ENCODE results near the gene ASGR1. TPM values are rescaled to one million over a fixed set of nuclear protein-coding genes. Genes with fewer than 3 reads are reported as not detected.

Gene ASGR1
- total RNA-seq, 1 experiment from 2014 or later = 1.3 TPM

DNA sequence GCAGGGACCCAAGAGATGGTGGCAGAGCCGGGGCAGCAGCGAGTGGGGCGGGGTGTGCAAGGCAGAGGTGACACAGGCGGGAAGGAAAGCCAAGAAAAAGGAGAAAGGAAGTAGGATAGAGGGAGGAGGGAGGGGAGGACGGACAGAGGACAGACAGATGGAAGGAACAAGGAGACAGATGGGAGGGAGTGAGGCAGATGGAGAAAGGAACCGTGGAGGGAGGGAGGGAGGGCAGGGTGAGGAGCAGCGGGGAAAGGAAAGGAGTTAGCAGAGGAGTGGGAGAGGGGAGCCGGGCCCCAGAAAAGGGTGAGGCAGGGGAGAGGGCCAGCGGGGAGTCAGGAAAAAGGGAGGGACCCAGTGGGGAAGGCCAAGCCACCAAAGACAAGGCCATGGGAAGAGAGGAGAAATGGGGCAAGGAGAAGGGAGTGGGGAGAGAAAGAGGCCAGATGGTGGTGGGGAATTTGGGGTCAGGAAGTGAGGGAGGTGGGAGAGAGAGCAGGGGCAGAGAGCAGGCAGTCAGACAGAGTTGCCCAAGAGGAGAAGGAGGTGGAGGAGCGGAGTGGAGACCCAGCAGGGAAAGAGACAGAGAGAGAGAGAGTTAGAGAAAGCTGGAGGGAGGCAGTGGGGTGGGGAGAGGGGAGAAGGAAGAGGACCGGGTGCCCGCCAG lies 13.2 kb upstream of the ASGR1 start:
- intact Hi-C loops (cut with micrococcal nuclease; ENCODE audit: unreplicated experiment) = no loop called here
- CTCF ChIA-PET = no interaction called here

GRCh38 chr17:7191571-7192270 lies 12.6 kb upstream of the ASGR1 start:
- TF ChIP-seq SIN3A (IDR thresholded peaks at IDR 0.05; ENCODE audit: borderline replicate concordance, insufficient read depth, low read depth, low read length) = no peak
- TF ChIP-seq POLR2AphosphoS5 (IDR thresholded peaks at IDR 0.05; ENCODE audit: low read depth, low read length) = no peak
- no peak for TF ChIP-seq TCF7L2 (IDR thresholded peaks at IDR 0.05; ENCODE audit: low read depth, low read length)
- TF ChIP-seq REST (IDR thresholded peaks at IDR 0.05; ENCODE audit: insufficient read depth in 1 of 2, low read depth in 2 of 2, low read length in 1 of 2) = peak; percentile 70; a peak in 3 of 4 replicates
- TF ChIP-seq, protein P1, sequence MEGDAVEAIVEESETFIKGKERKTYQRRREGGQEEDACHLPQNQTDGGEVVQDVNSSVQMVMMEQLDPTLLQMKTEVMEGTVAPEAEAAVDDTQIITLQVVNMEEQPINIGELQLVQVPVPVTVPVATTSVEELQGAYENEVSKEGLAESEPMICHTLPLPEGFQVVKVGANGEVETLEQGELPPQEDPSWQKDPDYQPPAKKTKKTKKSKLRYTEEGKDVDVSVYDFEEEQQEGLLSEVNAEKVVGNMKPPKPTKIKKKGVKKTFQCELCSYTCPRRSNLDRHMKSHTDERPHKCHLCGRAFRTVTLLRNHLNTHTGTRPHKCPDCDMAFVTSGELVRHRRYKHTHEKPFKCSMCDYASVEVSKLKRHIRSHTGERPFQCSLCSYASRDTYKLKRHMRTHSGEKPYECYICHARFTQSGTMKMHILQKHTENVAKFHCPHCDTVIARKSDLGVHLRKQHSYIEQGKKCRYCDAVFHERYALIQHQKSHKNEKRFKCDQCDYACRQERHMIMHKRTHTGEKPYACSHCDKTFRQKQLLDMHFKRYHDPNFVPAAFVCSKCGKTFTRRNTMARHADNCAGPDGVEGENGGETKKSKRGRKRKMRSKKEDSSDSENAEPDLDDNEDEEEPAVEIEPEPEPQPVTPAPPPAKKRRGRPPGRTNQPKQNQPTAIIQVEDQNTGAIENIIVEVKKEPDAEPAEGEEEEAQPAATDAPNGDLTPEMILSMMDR (IDR thresholded peaks at IDR 0.05) = no peak
- ChIA-PET CTCF (no interaction called here), POLR2A (no interaction called here)
- Histone ChIP-seq H3K27ac (ENCODE audit: low read length) (no peak overlapping the region), H3K4me1 (ENCODE audit: control insufficient read depth, insufficient read depth, low read length) (no peaks in the 10 kb centered on the region), H3K4me3 (ENCODE audit: low read depth in 2 of 2, low read length in 2 of 2) (no peak overlapping the region), H3K9me3 (ENCODE audit: control insufficient read depth, insufficient read depth, low read depth, low read length) (no peaks in the 10 kb centered on the region), H3K36me3 (ENCODE audit: control insufficient read depth, insufficient read depth, low read length) (no peaks in the 10 kb centered on the region), H3K27me3 (ENCODE audit: control insufficient read depth, insufficient read depth, low read length) (no peaks in the 10 kb centered on the region)
- in situ Hi-C loops (cut with HindIII; ENCODE audit: low pct_unique_long_range_greater_than_20kb, low sequenced_read_pairs) (no loop called here), intact Hi-C loops (cut with micrococcal nuclease; ENCODE audit: unreplicated experiment) (no loop called here)
- ATAC-seq (peak; percentile 86), DNase-seq (ENCODE audit: low read depth, low spot score) (no peak)
- no TSS peak for BruUV-seq (replicated peaks)

More for the DNA sequence above, 13.2 kb upstream of the ASGR1 start:
- in situ Hi-C loops (cut with HindIII; ENCODE audit: low pct_unique_long_range_greater_than_20kb, low sequenced_read_pairs) = no loop called here
- H3K27me3 ChIP-seq (ENCODE audit: control insufficient read depth, insufficient read depth, low read length) = no peaks in the 10 kb centered on the region
- no peaks in the 10 kb centered on the region for H3K36me3 ChIP-seq (ENCODE audit: control insufficient read depth, insufficient read depth, low read length)
- no peaks in the 10 kb centered on the region for H3K4me1 ChIP-seq (ENCODE audit: control insufficient read depth, insufficient read depth, low read length)
- H3K4me3 ChIP-seq (ENCODE audit: low read depth in 2 of 2, low read length in 2 of 2) = no peak overlapping the region
- no peak for DNase-seq (ENCODE audit: low read depth, low spot score)
- H3K9me3 ChIP-seq (ENCODE audit: control insufficient read depth, insufficient read depth, low read depth, low read length) = no peaks in the 10 kb centered on the region
- no peak overlapping the region for H3K27ac ChIP-seq (ENCODE audit: low read length)
- no peak for ATAC-seq
- TF ChIP-seq TCF7L2 (IDR thresholded peaks at IDR 0.05; ENCODE audit: low read depth, low read length) = no peak
- TF ChIP-seq, protein P1 (IDR thresholded peaks at IDR 0.05) = no peak
- no peak for TF ChIP-seq SIN3A (IDR thresholded peaks at IDR 0.05; ENCODE audit: borderline replicate concordance, insufficient read depth, low read depth, low read length)
- no peak for TF ChIP-seq REST (IDR thresholded peaks at IDR 0.05; ENCODE audit: insufficient read depth in 1 of 2, low read depth in 2 of 2, low read length in 1 of 2)
- TF ChIP-seq POLR2AphosphoS5 (IDR thresholded peaks at IDR 0.05; ENCODE audit: low read depth, low read length) = no peak
- no TSS peak for BruUV-seq (replicated peaks)
- POLR2A ChIA-PET = no interaction called here
